CD4-positive, alpha-beta T cell treated with Interleukin-21 for 1 hour (primary cell): Measurements from ENCODE around the gene CADPS2.
"Not testable (repeated sequence)": the region's sequence is repeated elsewhere in the genome, so short reads cannot be mapped to it uniquely, and the experiment has no call there.

Source experiments
- DNase-seq: peaks from one replicate; pipeline ENCODE4 v3.0.0-alpha.2; 2020

CADPS2 gene

GRCh38 chr7:122658856-122659255, 227.4 kb downstream of the CADPS2 start:
- DNase-seq: no peak

GRCh38 chr7:122653685-122654084, 232.6 kb downstream of the CADPS2 start:
- no peak for DNase-seq

GRCh38 chr7:122652876-122653275, 233.4 kb downstream of the CADPS2 start:
- no peak for DNase-seq

GRCh38 chr7:122651451-122651850, 234.8 kb downstream of the CADPS2 start:
- DNase-seq: no peak

DNA sequence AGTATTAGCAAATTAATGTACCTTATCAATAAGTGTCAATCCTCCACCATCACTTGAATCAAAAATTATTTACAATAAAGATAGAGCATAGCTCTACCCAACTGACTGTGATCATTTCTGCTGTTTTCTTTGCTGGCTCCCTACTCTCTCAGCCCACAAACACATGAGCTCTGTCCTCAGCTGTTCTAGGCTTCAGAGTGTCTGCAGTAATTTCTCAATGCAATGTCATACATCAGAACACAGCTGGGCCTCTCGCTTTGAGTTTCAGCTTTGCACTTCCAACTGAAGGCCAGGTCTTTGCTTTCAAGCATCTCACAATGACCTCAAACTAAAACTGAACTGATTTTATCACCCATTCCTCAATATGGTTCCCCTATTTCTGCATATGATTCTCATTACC, 243.0 kb downstream of the CADPS2 start:
- no peak for DNase-seq

- no peak for DNase-seq
Observed at GRCh38 chr7:122638459-122638858, 247.8 kb downstream of the CADPS2 start.

DNA sequence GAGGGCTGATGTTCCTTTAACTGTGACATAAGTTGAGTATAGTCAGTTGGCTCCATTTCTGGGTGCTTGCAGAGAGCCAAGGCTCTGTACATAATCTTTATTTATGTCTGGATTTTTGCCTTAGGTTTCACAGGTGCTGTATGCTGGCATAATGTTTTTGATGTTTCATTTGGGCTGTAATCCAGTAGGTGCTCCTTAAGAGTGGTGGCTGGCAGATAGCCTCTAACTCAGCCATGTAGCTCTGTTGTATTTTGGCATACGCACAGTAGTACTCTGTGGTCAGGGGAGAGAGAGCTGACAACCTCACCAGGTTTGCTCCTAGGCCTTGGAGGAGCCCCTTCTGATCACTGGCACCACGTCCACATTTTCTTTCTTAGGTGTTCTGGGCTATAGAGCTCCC, 248.5 kb downstream of the CADPS2 start:
- no peak for DNase-seq

DNA sequence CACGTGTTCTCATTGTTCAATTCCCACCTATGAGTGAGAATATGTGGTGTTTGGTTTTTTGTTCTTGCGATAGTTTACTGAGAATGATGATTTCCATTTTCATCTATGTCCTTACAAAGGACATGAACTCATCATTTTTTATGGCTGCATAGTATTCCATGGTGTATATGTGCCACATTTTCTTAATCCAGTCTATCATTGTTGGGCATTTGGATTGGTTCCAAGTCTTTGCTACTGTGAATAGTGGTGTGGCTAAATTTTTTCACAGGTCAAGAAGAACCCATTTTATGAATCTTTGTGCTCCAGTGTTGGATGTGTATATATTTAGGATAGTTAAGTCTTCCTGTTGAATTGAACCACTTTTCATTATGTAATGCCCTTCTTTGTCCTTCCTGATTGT, 250.8 kb downstream of the CADPS2 start:
- DNase-seq: not testable (repeated sequence)

GRCh38 chr7:122633472-122633871, 252.8 kb downstream of the CADPS2 start:
- no peak for DNase-seq

- DNase-seq: no peak
Observed at GRCh38 chr7:122632238-122632637, 254.0 kb downstream of the CADPS2 start.

DNA sequence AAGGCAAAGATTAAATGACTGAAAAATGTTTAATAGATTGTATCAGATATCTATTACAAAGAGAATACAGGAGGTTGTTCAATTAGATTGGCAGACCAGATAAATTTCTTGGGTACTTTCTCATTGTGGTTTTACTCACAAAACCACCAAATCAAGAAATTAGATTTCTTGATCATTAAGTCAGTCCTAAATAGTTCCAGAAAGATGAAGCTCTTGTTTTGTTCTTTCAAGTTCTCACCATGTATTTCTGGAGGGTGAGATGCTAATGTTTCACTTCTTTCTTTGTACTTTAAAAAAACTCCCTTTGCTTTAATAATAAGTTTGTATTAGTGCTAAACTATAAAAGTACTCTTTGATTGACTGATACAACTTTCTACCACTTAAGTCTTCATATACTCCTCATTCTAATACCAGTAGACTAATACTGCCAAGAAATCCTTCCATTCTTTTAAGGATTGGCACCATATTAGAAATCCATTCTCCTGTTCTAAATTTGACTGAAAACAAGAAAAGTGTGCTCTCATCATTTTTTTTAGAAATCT, 256.8 kb downstream of the CADPS2 start:
- no peak for DNase-seq

GRCh38 chr7:122628651-122629411, 257.4 kb downstream of the CADPS2 start:
- no peak for DNase-seq

- no peak for DNase-seq
Observed at GRCh38 chr7:122626785-122627184, 259.5 kb downstream of the CADPS2 start.

GRCh38 chr7:122622682-122623081, 263.6 kb downstream of the CADPS2 start:
- no peak for DNase-seq

DNA sequence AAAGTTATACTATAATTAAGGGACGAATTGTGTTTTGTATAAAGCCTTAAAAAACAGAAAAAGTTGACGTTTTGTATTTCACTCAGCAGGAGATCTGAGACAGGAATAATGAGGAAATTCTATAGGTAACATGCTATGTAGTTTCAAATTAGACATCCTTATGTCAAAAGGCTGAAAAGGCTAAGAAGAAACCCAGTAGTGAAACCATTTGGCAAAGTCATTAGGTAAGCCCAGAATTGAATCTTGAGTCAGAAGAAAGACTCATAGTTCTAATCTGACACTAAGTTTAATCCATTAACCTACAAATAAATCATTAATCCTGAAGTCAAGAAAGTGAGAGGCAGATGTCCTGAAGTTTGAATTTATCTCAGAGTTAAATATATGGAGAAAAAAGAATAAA, 266.6 kb downstream of the CADPS2 start:
- DNase-seq: no peak

DNA sequence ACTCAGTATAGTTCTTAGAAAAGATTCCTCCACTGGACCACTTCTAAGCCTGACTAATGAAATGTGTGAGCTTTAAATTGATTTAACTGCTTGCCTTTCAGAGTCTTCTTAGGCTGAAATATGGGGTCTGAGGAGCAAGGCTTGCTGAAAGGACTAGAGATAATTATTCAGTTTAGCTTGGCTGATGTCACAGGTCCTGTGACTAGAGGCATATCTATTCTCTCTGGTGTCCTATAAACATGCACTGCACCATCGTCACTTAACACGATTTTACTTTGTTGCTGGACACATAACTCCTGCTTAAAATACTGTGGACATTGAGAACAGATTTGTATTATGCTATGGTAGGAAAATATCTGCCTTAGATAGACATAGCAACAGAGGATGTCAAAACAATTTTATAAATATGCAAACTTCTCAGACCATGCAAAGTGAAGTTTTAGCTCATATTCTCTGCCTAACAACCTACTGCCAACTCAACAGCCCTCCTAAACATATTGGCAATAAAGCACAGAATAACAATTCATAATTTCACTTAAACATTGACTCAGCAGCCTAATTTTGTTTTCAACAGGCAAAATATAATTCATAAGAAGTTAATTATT, 267.6 kb downstream of the CADPS2 start:
- no peak for DNase-seq

GRCh38 chr7:122616951-122617350, 269.3 kb downstream of the CADPS2 start:
- no peak for DNase-seq

- DNase-seq: no peak
Observed at GRCh38 chr7:122605929-122606328, 280.3 kb downstream of the CADPS2 start.

GRCh38 chr7:122604251-122604650, 282.0 kb downstream of the CADPS2 start:
- DNase-seq: no peak

DNA sequence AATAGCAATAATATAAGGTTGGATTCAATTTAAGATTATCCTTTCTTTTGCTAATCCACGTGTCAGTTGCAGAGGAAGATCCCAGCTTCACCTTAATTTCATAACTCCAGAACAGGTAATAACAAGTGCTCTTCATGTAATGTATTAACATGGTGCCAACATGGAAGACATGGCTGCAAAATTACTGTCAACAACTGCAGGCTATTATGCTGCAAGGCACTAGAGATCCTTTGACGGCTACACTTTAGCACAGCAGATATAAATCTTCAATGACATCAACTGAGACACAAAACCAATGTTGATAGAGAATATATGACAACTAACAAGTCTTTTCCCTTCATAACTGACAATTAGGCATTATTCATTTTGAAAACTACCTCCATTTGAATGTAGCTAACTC, 283.5 kb downstream of the CADPS2 start:
- no peak for DNase-seq

DNA sequence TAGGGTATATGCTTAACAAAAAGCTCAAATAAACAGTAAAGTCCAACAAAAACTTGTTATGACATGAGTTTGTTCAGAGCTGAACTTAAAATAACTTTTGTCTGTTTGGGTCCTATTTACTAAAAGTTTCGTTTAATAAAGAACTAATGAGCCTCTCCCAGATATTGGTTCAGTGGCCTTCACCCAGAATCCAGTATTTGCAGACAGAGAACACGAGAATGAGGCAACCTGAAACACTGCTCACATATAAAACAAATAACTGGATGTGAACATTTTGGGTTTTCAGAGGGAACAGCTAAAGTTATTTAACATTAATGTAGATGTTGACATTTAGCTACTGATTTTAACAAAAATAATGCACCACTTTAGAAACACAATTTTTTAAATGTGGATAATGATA, 285.6 kb downstream of the CADPS2 start:
- DNase-seq: no peak

DNA sequence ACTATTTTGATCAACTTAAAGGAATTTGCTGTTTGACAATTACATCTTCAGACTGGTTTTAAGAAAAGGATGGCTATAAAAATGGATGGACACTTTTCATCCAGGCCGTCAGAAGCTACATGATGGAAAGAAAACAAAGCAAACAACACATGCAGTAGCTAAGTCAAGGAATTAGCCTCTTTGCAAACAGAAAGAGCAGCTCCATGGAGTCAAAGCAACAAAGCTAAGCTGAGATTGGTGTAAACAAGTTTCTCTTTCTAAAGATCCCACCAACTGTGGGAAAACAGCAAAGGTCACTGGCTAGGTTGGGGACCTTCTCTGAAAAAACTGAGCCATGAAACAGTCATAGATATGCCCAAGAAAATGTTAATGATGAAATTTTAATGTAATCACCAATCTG, 286.2 kb downstream of the CADPS2 start:
- DNase-seq: no peak

DNA sequence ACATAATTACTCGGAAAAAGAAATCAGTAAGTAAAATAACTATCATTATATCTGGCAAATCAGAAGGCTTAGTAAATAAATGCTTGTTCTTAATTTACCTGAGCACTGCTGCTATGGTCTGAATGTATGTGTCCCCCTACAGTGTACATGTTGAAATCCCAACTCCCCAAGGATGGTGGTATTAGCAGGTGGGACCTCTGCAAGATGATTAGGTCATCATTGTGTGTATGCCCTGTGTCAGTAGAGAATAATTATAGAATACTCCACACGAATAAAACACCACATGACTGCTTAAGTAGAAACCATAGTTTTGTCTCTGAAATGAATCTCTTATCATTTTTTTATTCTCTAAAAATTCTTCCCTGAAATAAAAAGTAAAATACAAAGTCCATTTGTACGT, 289.0 kb downstream of the CADPS2 start:
- DNase-seq: no peak

- no peak for DNase-seq
Observed at GRCh38 chr7:122595885-122596284, 290.4 kb downstream of the CADPS2 start.

GRCh38 chr7:122588621-122589020, 297.6 kb downstream of the CADPS2 start:
- DNase-seq: no peak
